B cell (primary cell): ENCODE measurements around the gene F12. TPM values are rescaled to one million over a fixed set of nuclear protein-coding genes. Genes with fewer than 3 reads are reported as not detected.

Experiments
- ATAC-seq: fragments of 200-7000 bp; cut with Tn5 transposase; one replicate; pipeline ENCODE4 v1.10.0; 2021; ENCODE audit warnings: low read depth, mild to moderate bottlenecking, moderate number of reproducible peaks, moderate library complexity
- CTCF ChIA-PET: fragments of 350-600 bp; sonication (Branson Sonifier 250); formaldehyde crosslinking; loops from one replicate; lab custom pipeline; 2021; ENCODE audit warnings: antibody characterized with exemption, inconsistent platforms; lab: Charles Lee
- POLR2A ChIA-PET: fragments of 350-600 bp; sonication (Branson Sonifier 250); formaldehyde crosslinking; loops from one replicate; lab custom pipeline; 2021; ENCODE audit warnings: antibody characterized with exemption; lab: Charles Lee
- DNase-seq: peaks from one replicate; pipeline ENCODE4 v3.0.0; 2013
- H2AFZ ChIP-seq: 2 replicates; pipeline ENCODE4 v1.6.1; 2012; ENCODE audit warnings: mild to moderate bottlenecking, low read depth, low read length; ENCODE audit not compliant: insufficient read depth, poor library complexity, severe bottlenecking
- H3K27ac ChIP-seq, 2 donors: 1 replicate in 1 of 2; 2 replicates in 1 of 2; pipeline ENCODE4 v1.5.1; 2012 to 2013; ENCODE audit warnings: low read length in 2 of 2, mild to moderate bottlenecking in 2 of 2, moderate library complexity in 1 of 2
- H3K27me3 ChIP-seq, 4 experiments: fragments of 200-600 bp in 1 of 4; sonication (generic) in 1 of 4; replicated peaks in 1 of 4; 1 replicate in 2 of 4; 2 replicates in 2 of 4; pipeline versions ENCODE4 v1.6.1 to v1.7.0; 2013 to 2016; ENCODE audit warnings: low read length in 3 of 4, mild to moderate bottlenecking in 2 of 4, mixed read lengths in 1 of 4, moderate library complexity in 1 of 4; ENCODE audit not compliant: insufficient read depth in 4 of 4, control insufficient read depth in 3 of 4; ENCODE audit errors: control extremely low read depth in 1 of 4
- H3K36me3 ChIP-seq, 2 experiments: replicated peaks in 1 of 2; 1 replicate in 1 of 2; 2 replicates in 1 of 2; pipeline versions ENCODE4 v1.6.1 to v1.7.1; 2013; ENCODE audit warnings: low read length in 1 of 2; ENCODE audit not compliant: insufficient read depth in 2 of 2, control insufficient read depth in 1 of 2; ENCODE audit errors: control extremely low read depth in 1 of 2, extremely low read depth in 1 of 2
- H3K4me1 ChIP-seq, 2 donors: fragments of 200-600 bp in 1 of 2; sonication (generic) in 1 of 2; 1 replicate in 1 of 2; 2 replicates in 1 of 2; pipeline versions ENCODE4 v1.5.1 to v1.6.1; 2013 to 2017; ENCODE audit warnings: low read length in 2 of 2; ENCODE audit not compliant: control insufficient read depth in 2 of 2, insufficient read depth in 2 of 2
- H3K4me2 ChIP-seq: replicated peaks from 2 replicates; pipeline ENCODE3; 2012; ENCODE audit warnings: mild to moderate bottlenecking, low read depth, low read length; ENCODE audit not compliant: poor library complexity, severe bottlenecking
- H3K4me3 ChIP-seq, 5 experiments: fragments of 200-600 bp in 1 of 5; sonication (generic) in 1 of 5; 1 replicate in 3 of 5; 2 replicates in 2 of 5; pipeline versions ENCODE4 v1.5.1 to v1.7.0; 2011 to 2016; ENCODE audit warnings: low read length in 4 of 5, mild to moderate bottlenecking in 4 of 5, low read depth in 2 of 5, control low read depth in 1 of 5, moderate library complexity in 1 of 5; ENCODE audit not compliant: insufficient read depth in 1 of 5; ENCODE audit errors: control extremely low read depth in 1 of 5, extremely low read depth in 1 of 5
- H3K79me2 ChIP-seq: fragments of 200-600 bp; sonication (generic); one replicate; pipeline ENCODE4 v1.6.0; 2016; ENCODE audit warnings: low read length; ENCODE audit not compliant: control insufficient read depth, insufficient read depth
- H3K9ac ChIP-seq: fragments of 200-600 bp; sonication (generic); 2 replicates; pipeline ENCODE4 v1.6.1; 2017; ENCODE audit warnings: mild to moderate bottlenecking, low read length, moderate library complexity
- H3K9me3 ChIP-seq, 3 donors: one replicate each; pipeline versions ENCODE4 v1.6.1 to v1.7.1; 2013; ENCODE audit warnings: low read length in 2 of 3; ENCODE audit not compliant: control insufficient read depth in 2 of 3, insufficient read depth in 1 of 3; ENCODE audit errors: control extremely low read depth in 1 of 3
- H4K20me1 ChIP-seq: 2 replicates; pipeline ENCODE4 v1.6.0; 2012; ENCODE audit warnings: mild to moderate bottlenecking, low read length; ENCODE audit not compliant: insufficient read depth, control insufficient read depth, poor library complexity, severe bottlenecking
- H3K27ac Mint-ChIP-seq: one replicate; pipeline ENCODE4 v1.8.0; 2021; ENCODE audit warnings: mixed read lengths
- H3K27me3 Mint-ChIP-seq: one replicate; pipeline ENCODE4 v1.8.0; 2021; ENCODE audit warnings: mixed read lengths
- H3K4me1 Mint-ChIP-seq: one replicate; pipeline ENCODE4 v1.8.0; 2021; ENCODE audit warnings: mixed read lengths
- H3K4me3 Mint-ChIP-seq: one replicate; pipeline ENCODE4 v1.8.0; 2021; ENCODE audit warnings: mixed read lengths
- H3K9me3 Mint-ChIP-seq: one replicate; pipeline ENCODE4 v1.8.0; 2022; ENCODE audit warnings: mixed read lengths; ENCODE audit not compliant: insufficient read depth
- CTCF ChIP-seq: fragments of 200-600 bp; IDR thresholded peaks from one replicate; pipeline ENCODE4 v1.8.0; 2022; ENCODE audit warnings: antibody characterized with exemption, mild to moderate bottlenecking
- EZH2 ChIP-seq: IDR thresholded peaks from 2 replicates; pipeline ENCODE4 v1.6.1; 2012; ENCODE audit warnings: borderline replicate concordance, low read depth, mild to moderate bottlenecking, moderate library complexity, low read length; ENCODE audit not compliant: insufficient read depth, poor library complexity, severe bottlenecking
- WGBS: methylation state at CpG from one replicate; pipeline ENCODE4 v1.1.5; 2013; ENCODE audit warnings: missing lambda C conversion rate; ENCODE audit not compliant: insufficient coverage; 5-methylcytosine and 5-hydroxymethylcytosine counted together
- intact Hi-C: fragments of 100-400 bp; cut with micrococcal nuclease; formaldehyde crosslinking; loops from one replicate; pipeline ENCODE4 v1.10.0; 2022
- polyA plus RNA-seq: library from polyadenylated mRNA; depleted of rRNA; stranded (reverse); fragments of >200 nt; gene quantifications from 2 replicates; pipeline ENCODE4 v1.2.3, GENCODE V29; 2012
- total RNA-seq, 2 donors: library from RNA; stranded (reverse); fragments of 120-200 nt in 1 of 2; gene quantifications; 1 replicate in 1 of 2; 2 replicates in 1 of 2; pipeline versions ENCODE4 v1.2.3 to v1.2.4, GENCODE V29; 2013 to 2022

F12 gene
- total and polyA plus RNA-seq, 2 donors (not counting 1 experiment from before 2014, with no cell fraction given): 3.1 TPM; not detected in 1

- no peak for TF ChIP-seq CTCF
- TF ChIP-seq EZH2: no peak
- no peaks in the 10 kb centered on the region for H3K9me3 ChIP-seq
- H3K27me3 ChIP-seq: no peaks in the 10 kb centered on the region
- H3K4me1 ChIP-seq: peaks cover 10 to 23% of the 10 kb centered on the region in 2 donors
- no peak overlapping the region for H3K27ac ChIP-seq
- no peaks in the 10 kb centered on the region for H4K20me1 ChIP-seq
- no peak for DNase-seq
- WGBS: 37% methylated on average over 2 of the region's 3 CpGs
- ChIA-PET CTCF (interaction anchor here (1.1 to 12.7 kb wide), 2 partner anchors 20 to 38 kb away, joined by 4 to 628 read pairs; partner anchors contain the start of gene PRR7), POLR2A (no interaction called here)
- no peaks in the 10 kb centered on the region for H3K79me2 ChIP-seq
- no peak overlapping the region for H3K4me2 ChIP-seq
- H3K36me3 ChIP-seq: no peaks in the 10 kb centered on the region
- Mint-ChIP-seq H3K4me3 (no peak overlapping the region), H3K27me3 (no peaks in the 10 kb centered on the region), H3K27ac (no peak overlapping the region), H3K4me1 (peaks cover 17% of the 10 kb centered on the region), H3K9me3 (no peaks in the 10 kb centered on the region)
- no peak for ATAC-seq
- H3K4me3 ChIP-seq: no peak overlapping the region
- intact Hi-C loops: no loop called here
- H2AFZ ChIP-seq: no peak overlapping the region
- no peak overlapping the region for H3K9ac ChIP-seq
Observed at GRCh38 chr5:177410575-177410974, 1.2 kb upstream of the F12 start.

GRCh38 chr5:177405805-177406204, 3.6 kb downstream of the F12 start:
- peaks cover 14% of the 10 kb centered on the region for H3K27me3 Mint-ChIP-seq
- CTCF ChIA-PET: interaction anchor here (0.8 to 12.7 kb wide), 9 partner anchors 11 to 148 kb away, joined by 3 to 628 read pairs (median 51); partner anchors contain the start of genes GRK6, PDLIM7 and PRR7

More at GRCh38 chr5:177405805-177406204, 3.6 kb downstream of the F12 start:
- Histone ChIP-seq H3K79me2 (no peaks in the 10 kb centered on the region), H3K4me3 (peak overlapping the region in 1 of 5 experiments; percentile 9), H3K27me3 (peaks cover 0 to 23% (median 9%) of the 10 kb centered on the region in 4 experiments), H2AFZ (peak overlapping the region; percentile 40), H3K9ac (no peak overlapping the region), H3K27ac (peak overlapping the region in 1 of 2 donors; percentile 52), H3K9me3 (peaks cover 0 to 12% (median 0%) of the 10 kb centered on the region in 3 donors), H3K4me2 (peak overlapping the region; percentile 96), H4K20me1 (no peaks in the 10 kb centered on the region), H3K36me3 (no peaks in the 10 kb centered on the region), H3K4me1 (peaks cover 38 to 50% of the 10 kb centered on the region in 2 donors)
- Mint-ChIP-seq H3K9me3 (no peaks in the 10 kb centered on the region), H3K4me1 (peaks cover 41% of the 10 kb centered on the region), H3K27ac (peak overlapping the region; percentile 75), H3K4me3 (peak overlapping the region; percentile 54)
- WGBS: 0% methylated on average over 2 of the region's 5 CpGs
- TF ChIP-seq CTCF (no peak), EZH2 (no peak)
- intact Hi-C loops: loop anchor here (2.0 to 10.0 kb wide), 3 partner anchors 41 to 291 kb away; partner anchors contain the start of genes B4GALT7 and PRR7
- DNase-seq (peak; percentile 77), ATAC-seq (peak; percentile 39)
- POLR2A ChIA-PET: interaction anchor here (1.1 to 5.6 kb wide), 8 partner anchors 16 to 54 kb away, joined by 3 to 87 read pairs (median 16); partner anchors contain the start of genes GRK6 and LMAN2
